NCI-H1694 treated with DMSO at 0.1 percent for 48 hours (cell line): ENCODE results near the gene LSM4.

Experiments used
- DNase-seq: peaks from one replicate; lab custom pipeline; 2025; lab: John Stamatoyannopoulos, UW

Gene LSM4

DNA sequence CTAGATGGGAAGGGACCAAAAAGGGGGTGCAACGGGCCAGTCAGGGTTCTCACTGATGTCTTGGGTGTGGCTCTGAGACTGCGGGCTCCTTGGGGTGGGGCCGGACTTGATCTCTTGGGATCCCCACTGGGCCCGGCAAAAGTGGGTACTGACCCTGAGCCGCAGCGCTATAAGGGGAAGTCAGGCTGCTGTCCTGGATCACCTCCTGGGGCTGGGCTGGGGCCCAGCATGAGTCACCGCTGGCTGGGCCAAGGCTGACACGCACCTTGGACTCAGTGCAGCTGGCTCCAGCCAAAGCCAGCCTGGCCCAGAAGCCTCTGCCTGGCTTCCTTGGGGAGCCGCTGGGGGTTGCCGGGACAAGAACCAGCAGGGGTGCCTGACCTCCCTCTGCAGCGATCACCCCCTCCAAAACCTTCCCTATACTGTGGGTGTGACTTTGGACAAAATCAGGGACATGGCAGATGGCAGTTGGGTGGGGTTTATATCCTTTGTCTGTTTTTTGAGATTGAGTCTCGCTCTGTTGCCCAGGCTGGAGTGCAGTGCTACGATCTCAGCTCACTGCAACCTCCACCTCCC, 48.0 kb downstream of the LSM4 start:
- no peak for DNase-seq

DNA sequence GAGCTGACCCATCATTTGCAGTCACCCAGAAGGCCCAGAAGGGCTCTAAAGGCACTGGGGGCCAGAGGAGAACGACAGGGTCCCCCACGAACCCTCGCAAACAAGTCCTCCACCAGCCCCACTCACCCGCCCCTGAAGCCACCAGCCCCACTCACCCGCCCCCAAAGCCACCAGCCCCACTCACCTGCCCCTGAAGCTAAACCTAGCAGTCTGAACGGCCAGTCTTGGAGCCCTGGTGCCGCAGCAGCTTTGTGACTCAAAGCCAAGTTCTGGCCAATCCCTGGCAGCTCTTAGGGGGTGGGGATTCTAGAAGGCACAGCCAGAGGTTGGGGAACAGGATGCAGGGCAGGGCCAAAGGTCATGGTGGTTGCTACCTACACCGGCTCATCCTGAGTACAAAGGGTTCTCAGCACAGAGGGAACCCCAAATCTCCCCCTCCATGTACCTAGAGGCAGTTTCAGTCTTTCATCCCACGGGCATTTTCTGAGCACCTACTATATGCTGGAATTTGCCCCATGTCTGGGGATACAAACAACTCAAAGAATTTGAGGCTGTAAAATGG, 48.6 kb downstream of the LSM4 start, which contains the start of gene IQCN:
TSS of gene IQCN (minus strand) at position 234 of the 562 bp plus-strand sequence. CDS start 4,974 bp downstream, outside the sequence.
- no peak for DNase-seq

DNA sequence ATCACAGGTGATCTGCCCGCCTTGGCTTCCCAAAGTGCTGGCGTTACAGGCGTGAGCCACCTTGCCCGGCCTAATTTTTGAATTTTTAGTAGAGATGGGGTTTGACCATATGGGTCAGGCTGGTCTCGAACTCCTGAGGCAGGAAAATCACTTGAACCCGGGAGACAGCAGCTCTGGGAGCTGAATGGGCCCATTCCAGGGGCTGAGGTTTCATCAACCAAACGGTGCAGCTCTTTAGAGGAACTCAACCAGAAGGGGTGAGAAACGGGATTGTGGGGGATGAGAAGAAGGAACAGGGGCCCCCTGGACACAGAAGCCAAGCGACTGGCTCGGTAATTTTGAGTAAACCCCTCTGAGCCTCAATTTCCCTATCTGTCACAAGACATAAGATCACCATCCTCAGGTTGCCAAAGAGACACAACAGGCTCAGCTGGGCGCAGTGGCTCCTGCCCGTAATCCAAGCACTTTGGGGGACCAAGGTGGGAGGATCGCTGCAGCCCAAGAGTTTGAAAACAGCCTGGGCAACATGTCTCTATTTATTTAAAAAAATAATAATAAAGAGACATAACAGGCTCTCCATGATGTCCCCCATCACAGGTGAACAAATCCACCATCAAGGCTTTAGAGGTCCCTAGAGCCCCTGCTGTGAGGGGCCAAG, 49.2 kb downstream of the LSM4 start:
- DNase-seq: no peak

DNA sequence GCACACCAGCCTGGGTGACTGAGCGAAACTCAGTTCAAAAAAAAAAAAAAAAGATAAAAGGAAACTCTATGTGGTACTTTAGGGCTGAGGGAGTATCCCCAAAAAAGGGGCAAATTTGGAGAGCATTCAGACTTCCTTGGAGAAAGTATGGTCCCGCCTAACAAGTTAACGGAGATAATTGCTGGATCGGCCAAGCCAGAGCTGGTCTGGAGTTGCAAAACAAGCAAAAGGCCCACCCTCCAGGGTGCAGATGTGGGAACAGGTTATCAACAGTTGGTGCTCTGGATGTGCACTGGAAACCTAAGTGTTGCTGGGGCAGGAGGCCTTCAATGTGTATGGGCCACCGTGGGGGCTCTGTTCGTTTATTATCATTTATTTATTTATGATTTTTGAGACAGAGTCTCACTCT, 51.4 kb downstream of the LSM4 start:
- no peak for DNase-seq

DNA sequence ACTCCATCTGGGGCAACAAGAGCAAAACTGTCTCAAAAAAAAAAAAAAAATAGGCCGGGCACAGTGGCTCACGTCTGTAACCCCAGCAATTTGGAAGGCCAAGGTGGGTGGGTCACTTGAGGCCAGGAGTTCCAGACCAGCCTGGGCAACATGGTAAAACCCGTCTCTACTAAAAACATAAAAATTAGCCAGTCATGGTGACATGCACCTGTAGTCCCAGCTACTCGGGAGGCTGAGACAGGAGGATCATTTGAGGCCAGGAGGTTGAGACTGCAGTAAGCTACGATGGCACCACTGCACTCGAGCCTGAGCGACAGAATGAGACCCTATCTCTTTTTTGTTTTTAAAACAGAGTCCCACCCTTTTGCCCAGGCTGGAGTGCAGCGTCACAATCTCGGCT, 52.5 kb downstream of the LSM4 start:
- no peak for DNase-seq

DNA sequence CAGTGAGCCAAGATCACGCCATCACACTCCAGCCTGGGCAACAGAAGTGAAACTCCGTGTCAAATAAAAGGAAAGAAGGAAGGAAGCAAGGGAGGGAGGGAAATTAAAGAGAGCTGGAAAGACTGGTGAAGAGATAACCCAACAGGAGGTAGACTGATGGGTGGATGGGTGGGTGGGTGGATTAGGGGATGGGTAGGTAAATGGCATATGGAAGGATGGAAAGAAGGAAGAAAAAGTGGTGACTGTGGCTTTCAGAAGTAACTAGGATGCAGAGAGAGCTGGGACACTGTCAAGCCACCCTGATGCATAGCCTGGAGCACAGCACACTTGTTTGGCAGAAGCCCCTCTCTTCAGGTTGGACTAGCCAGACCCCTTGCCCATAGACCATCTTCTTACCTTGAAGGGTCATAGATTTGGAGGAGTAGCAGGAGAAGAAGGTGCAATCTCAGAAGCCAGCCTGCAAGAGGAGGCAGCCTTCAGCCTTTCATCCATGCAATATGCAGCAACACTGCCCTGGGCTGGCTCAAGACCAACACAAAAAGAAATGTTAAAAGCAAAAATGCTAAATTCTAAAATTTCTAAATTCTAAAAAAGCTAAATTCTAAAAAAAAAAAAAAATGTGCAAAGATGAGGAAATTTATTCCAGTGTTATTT, 53.7 kb downstream of the LSM4 start:
- no peak for DNase-seq

DNA sequence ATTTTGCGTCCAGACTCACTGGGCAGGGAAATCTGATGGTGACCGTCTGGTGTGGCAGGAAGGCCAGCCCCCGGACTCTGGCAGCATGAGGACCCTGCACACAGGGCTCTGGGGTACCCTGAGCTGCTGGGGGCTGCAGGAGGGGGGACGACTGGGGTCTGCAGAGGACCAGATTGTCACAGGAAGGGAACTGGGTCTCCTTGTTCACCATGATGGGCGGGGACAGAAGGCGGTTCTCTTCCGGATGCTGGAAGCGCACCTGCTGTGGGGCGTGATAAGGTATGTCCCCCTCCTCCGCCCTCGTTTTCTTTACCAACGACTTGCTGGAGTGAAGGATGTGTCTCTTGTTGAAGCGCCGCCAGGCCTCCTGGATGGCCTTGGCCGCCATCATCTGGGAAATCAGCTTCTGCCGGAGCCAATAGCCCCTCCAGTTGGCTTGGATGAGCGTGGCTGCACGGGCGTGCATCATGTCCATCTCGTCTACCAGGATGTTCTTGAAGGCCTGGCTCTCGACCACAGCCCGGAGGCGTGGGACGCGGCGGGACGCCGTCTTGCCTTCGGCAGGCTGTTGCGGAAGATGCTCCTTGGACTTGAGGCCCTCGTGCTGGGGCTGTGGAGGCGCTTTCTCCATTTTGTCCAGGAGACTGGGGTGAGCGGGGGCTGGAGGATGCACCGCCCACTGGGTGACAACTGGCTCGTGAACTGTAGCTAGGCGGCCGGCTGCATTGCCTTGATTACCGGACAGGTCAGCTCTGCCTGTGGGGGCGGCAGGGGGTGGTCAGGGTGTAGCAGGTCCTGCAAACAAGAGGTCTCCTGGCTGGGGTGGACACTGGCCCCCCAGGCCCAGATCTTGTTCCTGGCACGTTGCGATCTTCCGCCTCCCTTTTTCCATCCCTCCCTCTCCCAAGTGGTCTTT, 55.8 kb downstream of the LSM4 start:
- DNase-seq: no peak

DNA sequence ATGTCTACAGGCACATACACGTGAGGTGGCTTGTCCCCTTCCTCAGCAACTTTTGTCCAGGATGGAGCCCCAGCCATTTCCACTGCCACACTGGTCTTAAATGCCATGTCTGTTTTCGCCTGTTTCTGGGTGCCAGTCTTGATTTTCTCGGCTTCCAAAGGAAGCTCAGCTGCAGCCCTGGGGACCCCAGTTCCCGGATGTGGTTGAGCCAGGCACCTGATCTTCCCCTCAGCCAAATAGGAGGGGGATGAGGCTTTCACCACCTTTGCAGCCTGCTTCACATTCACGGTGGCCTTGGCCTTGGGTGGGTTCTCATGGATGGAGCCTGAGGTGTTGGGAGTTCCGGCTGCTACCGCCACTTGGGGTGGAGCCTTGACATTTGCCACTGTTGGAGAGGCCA, 57.3 kb downstream of the LSM4 start:
- DNase-seq: no peak

DNA sequence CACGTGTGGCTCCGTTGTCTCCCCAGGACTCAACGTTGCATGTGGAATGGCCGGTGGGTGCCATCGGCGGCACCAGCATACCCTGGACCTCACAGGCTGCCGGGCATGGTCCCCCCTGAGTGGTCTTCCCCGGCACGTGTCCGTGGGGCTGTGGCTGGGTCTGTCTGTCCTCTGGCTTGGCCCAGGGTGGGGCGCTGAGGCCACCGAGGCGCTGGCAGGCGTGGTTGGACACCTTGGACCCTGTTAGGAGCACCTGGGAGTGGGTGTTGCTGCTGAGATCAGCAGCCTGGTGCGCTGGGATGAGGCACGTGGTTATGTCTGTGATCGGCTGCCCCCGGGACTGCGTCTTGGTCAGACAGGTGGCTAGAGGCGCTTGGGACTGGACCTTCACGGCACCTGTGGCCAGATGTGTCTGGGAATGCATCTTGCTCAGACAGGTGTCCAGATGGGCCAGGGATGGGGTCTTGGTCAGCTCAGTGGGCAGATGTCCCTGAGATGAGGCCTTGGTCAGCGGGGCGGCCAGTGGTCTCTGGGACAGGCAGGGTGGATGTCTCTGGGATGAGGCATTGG, 57.8 kb downstream of the LSM4 start:
- DNase-seq: no peak

DNA sequence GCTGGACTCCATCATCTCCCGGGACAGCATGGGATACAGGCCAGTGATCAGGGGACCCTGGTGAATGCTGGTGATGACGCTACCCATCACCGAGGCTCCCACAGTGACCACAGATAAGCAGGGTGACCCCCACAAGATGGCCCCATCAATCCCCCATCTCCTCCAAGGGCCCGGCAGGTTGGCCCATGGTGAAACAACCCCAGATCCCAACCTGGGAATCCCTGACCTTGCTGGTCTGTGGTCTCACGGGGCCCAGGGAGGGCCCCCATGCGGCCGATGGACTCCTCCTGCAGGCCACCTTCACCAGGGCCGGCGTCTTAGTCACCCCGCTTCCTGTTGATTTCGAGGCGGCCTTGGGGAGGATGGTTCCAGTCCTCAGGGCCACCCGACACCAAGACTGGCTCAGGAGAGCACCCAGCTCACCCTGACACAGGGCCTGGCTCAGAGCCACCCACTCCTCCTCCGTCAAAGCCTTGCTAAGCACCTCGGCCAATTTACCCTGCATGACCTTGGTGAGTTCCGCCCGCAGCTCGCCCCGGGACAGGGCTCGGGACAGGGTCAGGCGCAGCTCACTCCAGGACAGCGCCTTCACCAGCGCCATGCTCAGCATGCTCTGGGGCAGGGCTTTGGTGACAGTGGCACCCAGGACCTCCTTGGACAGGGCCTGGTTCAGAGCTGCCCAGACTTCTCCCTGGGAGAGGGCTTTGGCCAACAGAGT, 58.6 kb downstream of the LSM4 start:
- no peak for DNase-seq

DNA sequence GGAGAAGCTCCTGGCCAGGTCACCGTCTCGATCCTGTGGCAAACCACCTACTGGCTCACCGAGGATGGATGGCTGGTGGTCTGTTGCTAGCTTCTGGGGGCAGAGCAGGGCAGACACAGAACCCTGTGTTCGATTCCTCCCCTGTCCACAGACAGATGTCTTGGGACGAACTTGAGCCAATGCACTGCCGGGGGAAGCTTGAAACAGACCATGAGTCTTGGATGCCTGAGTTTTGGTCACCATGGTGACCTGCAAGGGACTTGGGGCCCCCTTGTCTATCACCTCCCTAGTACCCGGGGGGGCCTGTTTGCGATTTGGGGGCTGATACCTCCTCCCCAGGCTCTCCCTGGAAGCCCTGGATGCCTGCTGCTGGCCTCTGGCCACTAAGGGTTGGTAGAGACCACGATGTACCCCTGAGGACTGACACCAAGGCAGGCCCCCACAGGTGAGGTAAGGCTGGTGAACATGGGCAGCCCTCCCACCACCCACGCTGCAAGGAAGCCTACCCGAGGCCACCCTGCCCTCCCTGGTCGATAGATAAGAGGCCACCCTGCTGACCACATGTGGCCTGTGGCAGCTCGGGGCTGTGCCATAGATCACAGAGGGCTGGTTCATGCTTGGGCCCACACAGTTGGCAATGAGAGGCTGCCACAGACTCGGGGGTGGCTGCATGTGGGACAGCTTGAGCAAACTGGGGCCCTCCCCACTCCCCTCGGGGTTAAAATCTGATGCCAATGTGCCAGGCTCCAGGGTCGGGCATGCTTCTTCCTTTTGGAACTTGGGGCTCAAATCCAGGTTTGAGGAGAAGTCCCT, 59.3 kb downstream of the LSM4 start:
- no peak for DNase-seq

DNA sequence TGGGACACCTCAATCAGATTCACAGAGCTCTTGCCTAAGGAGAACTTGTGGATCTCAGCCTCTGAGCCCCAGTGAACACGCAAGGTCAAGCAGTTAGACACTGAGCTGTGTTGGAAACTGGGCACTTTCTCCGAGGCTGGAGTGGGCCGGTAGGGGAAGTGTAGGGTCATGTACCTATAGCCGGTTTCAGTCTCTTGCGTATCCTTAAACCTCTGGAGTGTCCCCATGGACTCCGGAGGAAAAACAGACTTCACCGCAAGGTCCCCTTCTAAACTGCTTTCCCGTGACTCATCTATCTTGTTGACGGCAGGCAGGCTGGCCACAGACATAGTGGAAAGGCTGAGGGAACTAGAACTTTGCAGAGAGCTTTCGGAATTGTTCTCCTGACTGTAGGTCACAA, 60.0 kb downstream of the LSM4 start:
- DNase-seq: no peak

DNA sequence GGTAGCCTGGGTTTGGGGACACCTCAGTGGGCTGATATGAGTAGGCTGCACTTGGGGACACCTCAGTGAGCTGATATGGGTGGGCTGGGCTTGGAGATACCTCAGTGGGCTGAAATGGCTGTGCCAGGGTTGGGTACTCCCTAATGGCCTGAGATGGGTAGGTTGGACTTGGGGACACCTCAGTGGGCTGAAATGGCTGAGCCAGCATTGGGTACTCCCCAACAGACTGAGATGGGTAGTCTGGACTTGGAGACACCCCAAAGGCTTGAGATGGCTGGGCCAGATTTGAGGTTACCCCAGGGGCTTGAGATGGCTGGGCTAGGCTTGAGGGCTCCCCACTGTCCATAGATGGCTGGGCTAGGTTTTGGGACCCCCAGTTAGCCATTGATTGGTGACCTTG, 60.7 kb downstream of the LSM4 start:
- DNase-seq: no peak

DNA sequence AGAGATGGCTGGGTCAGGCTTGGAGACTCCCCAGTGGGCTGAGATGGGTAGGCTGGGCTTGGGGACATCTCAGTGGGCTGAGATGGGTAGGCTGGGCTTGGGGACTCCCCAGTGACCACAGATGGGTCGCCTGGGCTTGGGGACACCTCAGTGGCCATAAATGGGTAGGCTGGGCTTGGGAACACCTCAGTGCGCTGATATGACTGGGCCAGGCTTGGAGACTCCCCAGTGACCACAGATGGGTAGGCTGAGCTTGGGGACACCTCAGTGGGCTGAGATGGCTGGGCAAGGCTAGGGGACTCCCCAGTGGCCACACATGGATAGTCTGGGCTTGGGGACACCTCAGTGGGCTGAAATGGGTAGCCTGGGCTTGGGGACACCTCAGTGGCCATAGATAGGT, 61.4 kb downstream of the LSM4 start:
- DNase-seq: no peak

DNA sequence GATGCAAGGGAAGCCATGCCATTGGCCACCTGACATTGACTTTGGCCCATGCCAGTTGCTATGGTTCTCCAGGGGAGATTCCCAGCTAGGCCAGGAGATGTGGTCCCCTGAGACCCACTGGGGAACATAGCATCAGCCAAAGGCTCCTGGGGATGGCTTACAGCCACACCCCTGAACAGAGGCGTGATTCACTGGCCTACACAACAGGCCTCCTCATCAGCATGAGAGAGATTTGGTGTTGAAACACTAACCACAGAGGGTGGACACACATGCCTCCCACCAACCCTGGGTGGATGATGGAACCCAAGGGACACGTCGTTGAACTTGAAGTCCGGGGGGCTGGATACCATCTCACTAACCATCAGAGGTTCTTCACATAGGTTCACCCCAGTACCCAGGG, 63.0 kb downstream of the LSM4 start:
- DNase-seq: no peak

DNA sequence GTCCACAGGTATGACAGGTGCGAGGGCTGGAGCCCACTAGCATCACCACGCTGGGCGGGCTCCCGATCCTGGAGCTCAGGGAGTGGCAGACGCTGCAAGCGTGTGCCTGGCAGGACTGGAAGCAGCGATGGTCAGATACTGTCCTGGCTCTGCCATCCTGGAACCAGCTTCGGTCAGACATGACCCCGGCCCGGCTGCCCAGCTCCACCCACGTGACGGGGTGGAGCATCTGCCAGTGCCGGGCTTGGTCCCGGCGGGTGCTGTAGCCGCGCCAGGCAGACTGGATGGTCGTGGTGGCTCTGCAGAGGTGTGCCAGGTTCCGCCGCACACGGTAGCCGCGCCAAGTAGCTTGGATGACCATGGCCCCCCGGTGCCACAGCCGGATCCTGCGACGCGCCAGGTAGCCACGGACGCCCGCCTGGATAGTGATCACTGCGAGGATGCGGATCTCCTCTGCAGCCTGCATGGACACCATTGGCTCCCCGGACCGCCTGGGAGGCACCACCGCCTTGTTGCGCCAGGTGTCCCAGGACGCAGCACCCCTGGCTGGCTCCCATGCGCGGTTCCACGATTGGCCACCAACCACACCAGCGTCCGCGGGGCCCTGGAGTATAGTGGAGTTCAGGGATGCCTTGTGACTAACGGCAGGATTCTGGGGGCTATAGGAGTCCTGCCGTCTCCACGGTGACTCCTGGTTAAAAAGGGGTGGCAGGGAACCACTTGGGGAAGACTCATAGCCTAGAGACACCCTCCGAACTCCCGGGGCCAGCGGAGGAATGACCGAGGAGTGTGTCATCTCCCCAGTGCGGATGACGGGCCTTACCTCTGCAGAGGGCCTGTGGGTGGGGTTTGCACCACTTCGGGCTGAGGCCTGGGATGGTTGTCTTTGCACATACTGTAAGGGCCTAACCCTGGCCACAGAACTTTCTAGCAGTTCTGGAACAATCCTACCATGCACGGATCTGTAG, 65.1 kb downstream of the LSM4 start:
- no peak for DNase-seq
